ENCODE results near the gene GRIK4.

The GRIK4 gene

DNA sequence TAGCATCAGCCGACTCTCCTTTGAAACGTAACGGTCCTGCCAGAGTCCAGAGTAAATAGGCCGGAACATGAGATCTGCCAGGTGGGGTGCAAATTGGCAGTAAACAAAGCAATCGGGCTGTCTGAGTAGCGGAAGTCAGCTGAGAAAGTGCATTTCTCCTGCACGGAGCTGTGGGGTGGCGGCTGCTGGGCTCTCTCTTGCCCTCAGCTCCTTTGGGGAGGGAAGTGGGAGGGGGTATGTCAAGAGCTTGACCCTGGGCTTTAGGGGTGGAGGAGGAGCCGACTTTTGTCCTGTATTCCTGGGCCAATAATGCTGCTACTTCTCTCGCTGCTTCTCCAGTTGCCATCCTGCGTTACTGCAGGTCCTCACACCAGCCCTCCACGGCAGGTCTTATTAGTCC lies 11.6 kb downstream of the GRIK4 start:
- H3K4me3 ChIP-seq (ENCODE audit: low read length), result no peak overlapping the region
- no peaks in the 10 kb centered on the region for H3K9me3 ChIP-seq (ENCODE audit: low read length)
- no peak overlapping the region for H2AFZ ChIP-seq (ENCODE audit: low read depth, low read length)
- H3K27me3 ChIP-seq (ENCODE audit: insufficient read depth, low read length), result no peaks in the 10 kb centered on the region
- no peaks in the 10 kb centered on the region for H3K36me3 ChIP-seq (ENCODE audit: insufficient read depth, low read length)
- peaks cover 13% of the 10 kb centered on the region for H3K4me1 ChIP-seq (ENCODE audit: insufficient read depth, low read length)

- H3K36me3 ChIP-seq (ENCODE audit: insufficient read depth, low read length), result no peaks in the 10 kb centered on the region
- peaks cover 13% of the 10 kb centered on the region for H3K4me1 ChIP-seq (ENCODE audit: insufficient read depth, low read length)
- no peak overlapping the region for H2AFZ ChIP-seq (ENCODE audit: low read depth, low read length)
- no peak overlapping the region for H3K4me3 ChIP-seq (ENCODE audit: low read length)
- H3K9me3 ChIP-seq (ENCODE audit: low read length), result no peaks in the 10 kb centered on the region
- H3K27me3 ChIP-seq (ENCODE audit: insufficient read depth, low read length), result no peaks in the 10 kb centered on the region
Observed at GRCh38 chr11:120524536-120525085, 13.1 kb downstream of the GRIK4 start.

DNA sequence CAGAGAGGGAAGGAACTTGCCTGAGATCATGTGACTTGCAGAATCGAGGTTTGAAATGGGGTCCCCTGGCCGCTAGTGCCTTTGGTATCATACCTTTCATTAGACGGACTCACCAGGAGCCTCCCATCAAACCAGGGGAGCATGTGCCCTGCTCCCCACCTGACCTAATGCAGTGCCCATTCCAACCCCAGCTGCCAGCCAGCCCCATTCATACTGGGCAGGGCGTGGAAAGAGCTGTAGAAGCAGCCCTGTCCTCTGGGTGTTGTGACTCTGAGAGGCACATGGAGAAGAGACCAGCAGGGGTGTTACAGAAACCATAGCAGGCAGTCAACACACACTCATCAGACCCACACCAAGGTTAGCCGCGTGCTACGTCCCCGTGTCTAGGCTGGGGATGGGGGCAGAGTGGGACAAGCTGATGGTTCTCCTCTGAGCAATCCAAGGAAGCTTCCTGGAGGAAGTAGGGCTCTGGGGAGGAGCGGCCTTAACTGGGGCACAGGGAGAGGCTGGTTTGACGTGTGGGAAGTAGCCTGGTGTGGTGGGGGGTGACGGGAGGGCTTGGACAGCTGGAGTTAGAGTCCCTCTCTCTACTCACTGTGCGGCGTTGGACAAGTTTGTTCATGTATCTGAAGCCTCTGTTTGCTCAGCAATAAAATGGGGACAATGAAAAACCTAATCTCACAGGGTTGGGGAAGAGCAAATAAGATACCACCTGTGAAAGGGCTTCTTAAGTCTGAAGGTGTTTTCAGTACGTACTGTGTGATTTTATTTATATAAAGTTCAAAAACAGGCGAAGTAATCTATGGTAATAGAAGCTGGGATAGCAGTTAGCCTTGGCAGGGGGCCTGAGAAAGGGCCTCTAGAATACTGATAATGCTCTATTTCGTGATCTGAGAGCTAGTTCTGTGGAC lies 14.0 kb downstream of the GRIK4 start:
- H3K4me1 ChIP-seq (ENCODE audit: insufficient read depth, low read length), result peaks cover 13% of the 10 kb centered on the region

DNA sequence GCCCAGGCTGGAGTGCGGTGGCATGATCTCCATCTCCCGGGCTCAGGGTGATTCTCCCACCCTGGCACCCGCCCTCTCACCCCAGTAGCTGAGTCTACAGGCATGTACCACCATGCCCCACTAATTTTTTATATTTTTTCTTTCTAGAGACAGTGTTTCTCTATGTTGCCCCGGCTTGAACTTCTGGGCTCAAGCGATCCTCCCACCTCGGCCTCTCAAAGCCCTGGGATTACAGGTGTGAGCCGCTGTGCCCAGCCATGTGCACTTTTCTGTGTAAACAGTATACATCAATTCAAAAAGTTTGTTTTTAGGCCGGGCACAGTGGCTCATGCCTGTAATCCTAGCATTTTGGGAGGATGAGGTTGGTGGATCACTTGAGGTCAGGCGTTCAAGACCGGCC lies 14.7 kb downstream of the GRIK4 start:
- Histone ChIP-seq H3K9me3 (ENCODE audit: low read length) (no peaks in the 10 kb centered on the region), H2AFZ (ENCODE audit: low read depth, low read length) (no peak overlapping the region), H3K4me1 (ENCODE audit: insufficient read depth, low read length) (peaks cover 13% of the 10 kb centered on the region), H3K4me3 (ENCODE audit: low read length) (no peak overlapping the region), H3K36me3 (ENCODE audit: insufficient read depth, low read length) (no peaks in the 10 kb centered on the region), H3K27me3 (ENCODE audit: insufficient read depth, low read length) (no peaks in the 10 kb centered on the region)

More for the DNA sequence above, 14.0 kb downstream of the GRIK4 start:
- H3K27me3 ChIP-seq (ENCODE audit: insufficient read depth, low read length), result no peaks in the 10 kb centered on the region
- no peak overlapping the region for H2AFZ ChIP-seq (ENCODE audit: low read depth, low read length)
- no peak overlapping the region for H3K4me3 ChIP-seq (ENCODE audit: low read length)
- no peaks in the 10 kb centered on the region for H3K9me3 ChIP-seq (ENCODE audit: low read length)
- no peaks in the 10 kb centered on the region for H3K36me3 ChIP-seq (ENCODE audit: insufficient read depth, low read length)

GRCh38 chr11:120527111-120527761 lies 15.7 kb downstream of the GRIK4 start:
- Histone ChIP-seq H3K9me3 (ENCODE audit: low read length) (no peaks in the 10 kb centered on the region), H3K36me3 (ENCODE audit: insufficient read depth, low read length) (no peaks in the 10 kb centered on the region), H3K4me3 (ENCODE audit: low read length) (no peak overlapping the region), H2AFZ (ENCODE audit: low read depth, low read length) (no peak overlapping the region), H3K27me3 (ENCODE audit: insufficient read depth, low read length) (no peaks in the 10 kb centered on the region), H3K4me1 (ENCODE audit: insufficient read depth, low read length) (peaks cover 17% of the 10 kb centered on the region)

DNA sequence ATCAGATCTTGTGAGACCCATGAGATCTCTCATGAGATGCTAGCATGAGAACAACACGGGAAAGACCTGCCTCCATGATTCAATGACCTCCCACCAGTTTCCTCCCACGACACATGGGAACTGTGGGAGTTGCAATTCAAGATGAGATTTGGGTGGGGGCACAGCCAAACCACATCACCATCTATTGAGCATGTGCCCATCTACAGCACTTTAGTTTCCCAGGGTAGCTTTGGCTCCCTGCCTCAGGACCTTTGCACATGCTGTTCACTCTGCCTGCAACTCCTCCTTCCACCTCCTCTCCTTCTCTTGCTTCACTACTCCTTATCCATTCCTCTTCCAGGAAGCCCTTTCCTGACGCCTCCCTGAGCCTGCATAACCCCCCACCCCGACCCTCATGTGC lies 17.2 kb downstream of the GRIK4 start:
- peaks cover 16% of the 10 kb centered on the region for H3K4me1 ChIP-seq (ENCODE audit: insufficient read depth, low read length)
- H3K27me3 ChIP-seq (ENCODE audit: insufficient read depth, low read length), result no peaks in the 10 kb centered on the region
- H2AFZ ChIP-seq (ENCODE audit: low read depth, low read length), result no peak overlapping the region
- H3K9me3 ChIP-seq (ENCODE audit: low read length), result no peaks in the 10 kb centered on the region
- H3K36me3 ChIP-seq (ENCODE audit: insufficient read depth, low read length), result no peaks in the 10 kb centered on the region
- no peak overlapping the region for H3K4me3 ChIP-seq (ENCODE audit: low read length)

- Histone ChIP-seq H3K4me3 (ENCODE audit: low read length) (no peak overlapping the region), H2AFZ (ENCODE audit: low read depth, low read length) (no peak overlapping the region), H3K9me3 (ENCODE audit: low read length) (no peaks in the 10 kb centered on the region), H3K4me1 (ENCODE audit: insufficient read depth, low read length) (peaks cover 16% of the 10 kb centered on the region), H3K27me3 (ENCODE audit: insufficient read depth, low read length) (no peaks in the 10 kb centered on the region), H3K36me3 (ENCODE audit: insufficient read depth, low read length) (no peaks in the 10 kb centered on the region)
Observed at GRCh38 chr11:120529214-120529613, 17.7 kb downstream of the GRIK4 start.

- H3K9me3 ChIP-seq (ENCODE audit: low read length), result no peaks in the 10 kb centered on the region
- H3K36me3 ChIP-seq (ENCODE audit: insufficient read depth, low read length), result no peaks in the 10 kb centered on the region
- H3K4me3 ChIP-seq (ENCODE audit: low read length), result no peak overlapping the region
- no peak overlapping the region for H2AFZ ChIP-seq (ENCODE audit: low read depth, low read length)
- peaks cover 16% of the 10 kb centered on the region for H3K4me1 ChIP-seq (ENCODE audit: insufficient read depth, low read length)
- no peaks in the 10 kb centered on the region for H3K27me3 ChIP-seq (ENCODE audit: insufficient read depth, low read length)
Observed at GRCh38 chr11:120529911-120530310, 18.4 kb downstream of the GRIK4 start.

- Histone ChIP-seq H2AFZ (ENCODE audit: low read depth, low read length) (no peak overlapping the region), H3K4me3 (ENCODE audit: low read length) (no peak overlapping the region), H3K9me3 (ENCODE audit: low read length) (no peaks in the 10 kb centered on the region), H3K4me1 (ENCODE audit: insufficient read depth, low read length) (peaks cover 13% of the 10 kb centered on the region), H3K36me3 (ENCODE audit: insufficient read depth, low read length) (no peaks in the 10 kb centered on the region), H3K27me3 (ENCODE audit: insufficient read depth, low read length) (no peaks in the 10 kb centered on the region)
Observed at GRCh38 chr11:120532082-120532831, 20.7 kb downstream of the GRIK4 start.

DNA sequence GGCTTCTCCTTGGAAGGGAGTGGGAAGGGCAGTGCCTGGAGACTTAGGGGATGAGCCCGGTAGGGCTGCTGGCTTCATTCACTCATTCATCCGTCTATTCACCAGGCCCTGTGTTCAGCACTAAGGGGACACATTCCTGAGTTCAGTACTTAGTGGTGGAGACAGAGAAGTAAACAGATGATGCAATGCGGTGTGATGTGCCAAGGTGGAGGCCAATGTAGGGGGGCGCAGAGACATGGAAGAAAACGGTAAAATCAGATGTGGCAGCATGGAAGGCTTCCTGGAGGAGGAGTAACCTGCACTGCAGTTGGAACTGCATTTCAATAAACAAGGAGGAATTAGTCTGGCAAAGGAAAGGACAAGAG lies 21.3 kb downstream of the GRIK4 start:
- Histone ChIP-seq H3K27me3 (ENCODE audit: insufficient read depth, low read length) (no peaks in the 10 kb centered on the region), H3K9me3 (ENCODE audit: low read length) (no peaks in the 10 kb centered on the region), H3K4me1 (ENCODE audit: insufficient read depth, low read length) (peaks cover 13% of the 10 kb centered on the region), H2AFZ (ENCODE audit: low read depth, low read length) (no peak overlapping the region), H3K36me3 (ENCODE audit: insufficient read depth, low read length) (no peaks in the 10 kb centered on the region), H3K4me3 (ENCODE audit: low read length) (no peak overlapping the region)

DNA sequence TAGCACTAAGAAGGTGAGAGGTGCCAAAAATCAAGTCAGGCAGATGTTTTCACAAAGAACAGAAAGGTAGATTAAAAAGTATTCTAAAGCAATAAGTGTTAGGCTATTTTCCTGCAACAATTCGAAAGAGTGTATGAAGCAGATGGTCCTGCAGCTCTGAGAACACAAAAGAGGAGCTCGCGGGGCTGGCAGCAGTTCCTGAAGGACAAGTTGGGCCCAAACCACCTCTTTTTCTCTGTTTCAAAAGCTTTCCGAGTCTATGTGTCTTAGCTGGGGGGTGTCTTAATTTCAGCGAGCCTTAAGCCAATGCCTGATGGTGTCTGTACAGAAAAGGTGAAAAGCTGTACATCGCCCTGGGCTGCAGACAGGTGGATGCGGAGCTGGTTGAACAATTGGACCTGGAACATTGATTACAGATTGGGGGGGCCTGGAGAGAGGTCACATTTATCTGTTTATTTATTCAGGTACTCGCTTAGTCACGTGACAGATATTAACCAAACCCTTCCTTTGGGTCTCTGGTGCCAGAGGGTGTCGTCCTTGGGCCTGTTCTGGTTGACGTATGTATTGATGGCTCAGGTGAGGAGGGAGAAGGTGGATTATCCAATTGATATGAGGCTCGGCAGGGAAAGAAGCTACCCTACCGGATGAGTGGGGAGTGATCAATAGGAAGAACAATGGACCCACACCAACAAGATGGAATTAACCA lies 24.7 kb downstream of the GRIK4 start:
- Histone ChIP-seq H3K4me3 (ENCODE audit: low read length) (no peak overlapping the region), H3K27me3 (ENCODE audit: insufficient read depth, low read length) (no peaks in the 10 kb centered on the region), H2AFZ (ENCODE audit: low read depth, low read length) (no peak overlapping the region), H3K9me3 (ENCODE audit: low read length) (no peaks in the 10 kb centered on the region), H3K36me3 (ENCODE audit: insufficient read depth, low read length) (no peaks in the 10 kb centered on the region), H3K4me1 (ENCODE audit: insufficient read depth, low read length) (peaks cover 13% of the 10 kb centered on the region)

DNA sequence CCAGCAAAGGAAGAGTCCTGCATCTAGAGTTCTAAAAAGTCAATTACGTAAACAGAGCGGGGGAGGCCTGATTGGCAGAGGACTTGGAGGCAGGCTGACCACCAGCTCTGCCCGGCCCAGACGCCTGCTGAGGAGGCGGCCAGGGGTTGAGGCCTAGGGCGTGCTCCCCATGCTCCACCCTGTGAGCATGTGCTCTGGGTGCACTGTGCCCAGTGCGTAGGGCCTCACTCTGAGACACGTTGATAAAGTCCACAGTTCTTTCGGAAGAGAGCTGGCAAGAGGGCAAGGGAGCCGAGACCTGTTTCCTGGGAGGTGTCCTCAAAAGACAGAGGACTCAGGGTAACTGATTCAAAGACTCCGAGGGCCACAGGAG lies 25.2 kb downstream of the GRIK4 start:
- Histone ChIP-seq H3K9me3 (ENCODE audit: low read length) (no peaks in the 10 kb centered on the region), H2AFZ (ENCODE audit: low read depth, low read length) (no peak overlapping the region), H3K36me3 (ENCODE audit: insufficient read depth, low read length) (no peaks in the 10 kb centered on the region), H3K4me3 (ENCODE audit: low read length) (no peak overlapping the region), H3K27me3 (ENCODE audit: insufficient read depth, low read length) (no peaks in the 10 kb centered on the region), H3K4me1 (ENCODE audit: insufficient read depth, low read length) (peaks cover 13% of the 10 kb centered on the region)
